Activated CD8-positive, alpha-beta T cell treated with anti-CD3 and anti-CD28 coated beads, Interleukin-2, amount 10 ng/mL, durations not matched to agents 7 days and 5 days (primary cell): ENCODE data around the gene UNG. TPM values are rescaled to one million over a fixed set of nuclear protein-coding genes. Genes with fewer than 3 reads are reported as not detected.

Experiments
- ATAC-seq: fragments of 150-1000 bp; cut with Tn5 transposase; one replicate; pipeline ENCODE4 v1.10.0; 2021; ENCODE audit warnings: moderate library complexity
- CTCF ChIA-PET: fragments of 350-600 bp; sonication (Branson Sonifier 250); formaldehyde crosslinking; loops from one replicate; lab custom pipeline; 2021; ENCODE audit warnings: antibody characterized with exemption; lab: Charles Lee
- POLR2A ChIA-PET: fragments of 350-600 bp; sonication (Branson Sonifier 250); formaldehyde crosslinking; loops from one replicate; lab custom pipeline; 2021; ENCODE audit warnings: antibody characterized with exemption; lab: Charles Lee
- DNase-seq: peaks from one replicate; pipeline ENCODE4 v3.0.0-alpha.2; 2020
- H3K27ac Mint-ChIP-seq: one replicate; pipeline ENCODE4 v1.8.0; 2021; ENCODE audit warnings: mild to moderate bottlenecking, mixed read lengths
- H3K27me3 Mint-ChIP-seq: one replicate; pipeline ENCODE4 v1.8.0; 2021; ENCODE audit warnings: low read depth, mixed read lengths
- H3K36me3 Mint-ChIP-seq: one replicate; pipeline ENCODE4 v1.8.0; 2021; ENCODE audit warnings: low read depth, mixed read lengths
- H3K4me1 Mint-ChIP-seq: one replicate; pipeline ENCODE4 v1.8.0; 2021; ENCODE audit warnings: low read depth, mixed read lengths
- H3K4me3 Mint-ChIP-seq: one replicate; pipeline ENCODE4 v1.8.0; 2021; ENCODE audit warnings: mild to moderate bottlenecking, mixed read lengths
- H3K9me3 Mint-ChIP-seq: one replicate; pipeline ENCODE4 v1.8.0; 2022; ENCODE audit warnings: mixed read lengths; ENCODE audit not compliant: insufficient read depth
- total RNA-seq, 2 experiments: library from RNA; stranded (reverse); gene quantifications; one replicate each; pipeline ENCODE4 v1.2.3, GENCODE V29; 2021

Gene UNG
- total RNA-seq, 2 experiments from 2014 or later = 61.5 to 66.8 TPM

- Mint-ChIP-seq H3K27ac (no peak overlapping the region), H3K27me3 (no peaks in the 10 kb centered on the region), H3K36me3 (peaks cover 3% of the 10 kb centered on the region), H3K9me3 (no peaks in the 10 kb centered on the region), H3K4me3 (no peak overlapping the region), H3K4me1 (peaks cover 7% of the 10 kb centered on the region)
- no peak for DNase-seq
- ATAC-seq = no peak
- ChIA-PET POLR2A (no interaction called here), CTCF (no interaction called here)
These were observed 63.0 kb downstream of the UNG start for GRCh38 chr12:109160433-109160832.

Other genes with a start within 250 kb of the UNG start
- 10 to 100 TPM; 27.5 to 29.8 TPM for gene SSH1, start 240.0 kb upstream of the UNG start, total RNA-seq
- gene DAO, start 217.5 kb upstream of the UNG start, total RNA-seq = not detected
- not detected for gene SVOP, start 76.5 kb upstream of the UNG start, total RNA-seq
- 1 to 10 TPM; 5.9 to 8.8 TPM for gene USP30, start 45.0 kb upstream of the UNG start, total RNA-seq
- gene ALKBH2, start 4.1 kb upstream of the UNG start, total RNA-seq = 10 to 100 TPM; 10.8 to 15.3 TPM
- 10 to 100 TPM; 11.9 to 14.8 TPM for gene ACACB, start 19.0 kb downstream of the UNG start, total RNA-seq
- not detected for gene FOXN4, start 211.7 kb downstream of the UNG start, total RNA-seq